ENCODE results near the gene NME1.

The NME1 gene

GRCh38 chr17:51189628-51190027 is 36.3 kb downstream of the NME1 start:
- no peak for DNase-seq

- DNase-seq, result no peak
These were observed 38.5 kb downstream of the NME1 start for GRCh38 chr17:51191895-51192294.

- DNase-seq, result no peak
These were observed 44.4 kb downstream of the NME1 start for GRCh38 chr17:51197754-51198153.

- DNase-seq, result no peak
These were observed 46.9 kb downstream of the NME1 start for GRCh38 chr17:51200295-51200694.

GRCh38 chr17:51200846-51201245 is 47.5 kb downstream of the NME1 start:
- no peak for DNase-seq

- DNase-seq, result no peak
These were observed 50.5 kb downstream of the NME1 start for GRCh38 chr17:51203838-51204237.
